GM19438 (cell line): ENCODE results near the gene MAGEB3.

ENCODE experiments used
- ATAC-seq: cut with Tn5 transposase; IDR thresholded peaks from one replicate; pipeline ENCODE4 v1.9.1; 2021; ENCODE audit warnings: low read depth; ENCODE audit not compliant: unreplicated experiment

The MAGEB3 gene

GRCh38 chrX:30275498-30275897, 45.0 kb downstream of the MAGEB3 start:
- no peak for ATAC-seq

- no peak for ATAC-seq
Observed at GRCh38 chrX:30278365-30278764, 47.9 kb downstream of the MAGEB3 start.

GRCh38 chrX:30280428-30280827, 50.0 kb downstream of the MAGEB3 start:
- ATAC-seq = no peak

GRCh38 chrX:30282527-30282926, 52.1 kb downstream of the MAGEB3 start:
- no peak for ATAC-seq

- no peak for ATAC-seq
Observed at GRCh38 chrX:30283456-30284200, 53.2 kb downstream of the MAGEB3 start.
